Esophagus squamous epithelium (tissue), 4 donors: ENCODE data around the gene SCUBE2.

Source experiments
- POLR2A ChIP-seq, 4 donors: fragments of 450-650 bp; IDR thresholded peaks; one replicate each; pipeline ENCODE4 v1.6.1; 2017; ENCODE audit warnings: antibody characterized with exemption in 4 of 4, mild to moderate bottlenecking in 4 of 4, moderate library complexity in 3 of 4
- TF ChIP-seq, protein P1 (sequence below), 6 experiments: fragments of 450-650 bp in 4 of 6; fragments of 200-600 bp in 2 of 6; sonication (generic) in 2 of 6; IDR thresholded peaks; one replicate each; pipeline ENCODE4 v1.5.1; 2016 to 2019; ENCODE audit warnings: antibody characterized with exemption in 6 of 6, mild to moderate bottlenecking in 4 of 6, moderate library complexity in 4 of 6

DNA sequence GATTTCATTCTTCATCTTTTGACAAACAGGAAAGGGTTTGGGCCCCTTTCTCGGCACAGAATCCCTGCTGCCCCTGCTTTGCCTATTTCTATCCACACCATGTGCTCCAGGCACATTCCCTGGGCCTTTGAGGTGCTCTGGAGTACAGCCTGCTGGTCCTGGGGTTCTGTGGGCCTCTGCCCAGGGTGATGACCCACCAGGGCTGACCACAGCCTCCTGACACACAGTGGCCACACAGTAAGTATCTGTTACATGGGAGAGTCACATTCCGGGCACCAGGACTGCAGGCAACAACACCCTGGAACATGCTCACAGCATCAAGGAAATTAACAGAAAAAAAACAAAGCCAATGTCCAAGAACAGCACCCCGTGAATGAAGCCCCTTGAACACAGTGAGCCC is 39.1 kb downstream of the SCUBE2 start:
- TF ChIP-seq, protein P1, sequence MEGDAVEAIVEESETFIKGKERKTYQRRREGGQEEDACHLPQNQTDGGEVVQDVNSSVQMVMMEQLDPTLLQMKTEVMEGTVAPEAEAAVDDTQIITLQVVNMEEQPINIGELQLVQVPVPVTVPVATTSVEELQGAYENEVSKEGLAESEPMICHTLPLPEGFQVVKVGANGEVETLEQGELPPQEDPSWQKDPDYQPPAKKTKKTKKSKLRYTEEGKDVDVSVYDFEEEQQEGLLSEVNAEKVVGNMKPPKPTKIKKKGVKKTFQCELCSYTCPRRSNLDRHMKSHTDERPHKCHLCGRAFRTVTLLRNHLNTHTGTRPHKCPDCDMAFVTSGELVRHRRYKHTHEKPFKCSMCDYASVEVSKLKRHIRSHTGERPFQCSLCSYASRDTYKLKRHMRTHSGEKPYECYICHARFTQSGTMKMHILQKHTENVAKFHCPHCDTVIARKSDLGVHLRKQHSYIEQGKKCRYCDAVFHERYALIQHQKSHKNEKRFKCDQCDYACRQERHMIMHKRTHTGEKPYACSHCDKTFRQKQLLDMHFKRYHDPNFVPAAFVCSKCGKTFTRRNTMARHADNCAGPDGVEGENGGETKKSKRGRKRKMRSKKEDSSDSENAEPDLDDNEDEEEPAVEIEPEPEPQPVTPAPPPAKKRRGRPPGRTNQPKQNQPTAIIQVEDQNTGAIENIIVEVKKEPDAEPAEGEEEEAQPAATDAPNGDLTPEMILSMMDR (IDR thresholded peaks at IDR 0.05): no peak
- TF ChIP-seq POLR2A (IDR thresholded peaks at IDR 0.05): no peak
